ENCODE data around the gene RIMKLB.
A peak's percentile ranks its signal among the peaks of the same experiment; 100 is the strongest.
"Not testable (repeated sequence)": the region's sequence is repeated elsewhere in the genome, so short reads cannot be mapped to it uniquely, and the experiment has no call there.

The RIMKLB gene

GRCh38 chr12:8779862-8780261, 82.1 kb downstream of the RIMKLB start:
- no peak for DNase-seq

GRCh38 chr12:8780389-8780788, 82.6 kb downstream of the RIMKLB start:
- peak in 2 of 3 experiments; percentile 2 to 36 for DNase-seq

GRCh38 chr12:8781381-8782127, 83.8 kb downstream of the RIMKLB start:
- no peak for DNase-seq

GRCh38 chr12:8784290-8784888, 86.6 kb downstream of the RIMKLB start:
- no peak for DNase-seq

- DNase-seq, result no peak
These were observed 87.7 kb downstream of the RIMKLB start for GRCh38 chr12:8785499-8785898.

GRCh38 chr12:8787206-8787605, 89.4 kb downstream of the RIMKLB start:
- not testable (repeated sequence) for DNase-seq

GRCh38 chr12:8788706-8789105, 90.9 kb downstream of the RIMKLB start:
- DNase-seq, result not testable (repeated sequence)

- not testable (repeated sequence) for DNase-seq
These were observed 91.7 kb downstream of the RIMKLB start for GRCh38 chr12:8789341-8790013.

GRCh38 chr12:8793226-8793625, 95.4 kb downstream of the RIMKLB start:
- DNase-seq, result not testable (repeated sequence)

- DNase-seq, result not testable (repeated sequence)
These were observed 96.8 kb downstream of the RIMKLB start for GRCh38 chr12:8794611-8795010.

GRCh38 chr12:8796831-8797626, 99.2 kb downstream of the RIMKLB start:
- no peak for DNase-seq

- DNase-seq, result not testable (repeated sequence)
These were observed 103.4 kb downstream of the RIMKLB start for GRCh38 chr12:8801213-8801612.

- not testable (repeated sequence) for DNase-seq
These were observed 107.0 kb downstream of the RIMKLB start for GRCh38 chr12:8804833-8805232.

GRCh38 chr12:8805487-8805886, 107.7 kb downstream of the RIMKLB start:
- DNase-seq, result not testable (repeated sequence)

- not testable (repeated sequence) for DNase-seq
These were observed 109.3 kb downstream of the RIMKLB start for GRCh38 chr12:8807084-8807483.

GRCh38 chr12:8810112-8810511, 112.3 kb downstream of the RIMKLB start:
- not testable (repeated sequence) for DNase-seq

- no peak for DNase-seq
These were observed 116.0 kb downstream of the RIMKLB start for GRCh38 chr12:8813572-8814357.

- no peak for DNase-seq
These were observed 118.8 kb downstream of the RIMKLB start for GRCh38 chr12:8816448-8817050.

GRCh38 chr12:8817856-8818255, 120.1 kb downstream of the RIMKLB start:
- no peak for DNase-seq

GRCh38 chr12:8818526-8818925, 120.7 kb downstream of the RIMKLB start:
- DNase-seq, result no peak

- no peak for DNase-seq
These were observed 121.8 kb downstream of the RIMKLB start for GRCh38 chr12:8819666-8819980.

Measured in NCI-H1417 (cell line).